Occipital lobe (tissue), 2 donors: ENCODE data around the gene KCND3. TPM values are rescaled to one million over a fixed set of nuclear protein-coding genes. Genes with fewer than 3 reads are reported as not detected.
A peak's percentile ranks its signal among the peaks of the same experiment; 100 is the strongest.

Source experiments
- DNase-seq: peaks from one replicate; lab custom pipeline; 2025; lab: John Stamatoyannopoulos, UW
- total RNA-seq: library from RNA; depleted of rRNA; stranded (reverse); fragments of >200 nt; gene quantifications from one replicate; pipeline ENCODE4 v1.2.3, GENCODE V29; 2014

The KCND3 gene
- total RNA-seq, 1 donor from 2014 or later: 12.6 TPM

DNA sequence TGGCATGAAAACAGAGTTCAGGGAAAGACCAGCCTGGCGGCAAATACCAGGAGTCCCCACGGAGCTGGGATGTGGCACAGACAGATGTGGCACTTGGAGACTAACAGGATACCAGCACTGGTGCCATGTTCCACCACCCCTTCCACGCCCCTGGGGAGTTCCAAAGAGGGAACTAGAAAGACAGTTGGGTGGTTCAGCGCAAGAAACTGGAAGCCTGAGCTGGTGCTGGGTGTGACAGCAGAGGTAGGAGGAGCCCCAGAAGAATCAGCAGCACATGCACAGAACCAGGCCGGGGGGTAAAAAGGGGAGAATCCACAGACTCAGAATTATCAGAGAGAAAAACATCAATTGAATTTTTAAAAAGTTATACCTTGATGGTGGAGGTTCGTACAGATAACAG lies 211.4 kb downstream of the KCND3 start:
- DNase-seq: no peak

DNA sequence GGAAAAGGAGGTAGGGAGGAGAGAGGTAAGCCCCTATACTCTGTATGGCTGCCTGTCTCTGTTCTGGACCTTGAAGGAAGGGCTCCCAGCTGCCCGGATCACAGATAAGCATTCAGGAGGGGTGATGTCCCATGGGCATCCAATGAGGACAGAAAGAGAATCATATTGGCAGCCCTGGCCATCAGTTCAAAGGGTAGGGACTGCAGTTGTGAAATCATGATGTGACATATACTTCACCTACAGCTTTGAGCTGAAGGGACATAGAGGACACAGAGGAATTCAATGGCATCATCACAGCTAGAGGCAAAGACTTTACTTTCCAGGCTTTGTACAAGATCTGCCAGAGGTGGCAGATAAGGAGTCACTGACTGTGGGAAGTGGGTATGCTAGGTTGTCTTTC lies 212.2 kb downstream of the KCND3 start:
- DNase-seq: no peak

DNA sequence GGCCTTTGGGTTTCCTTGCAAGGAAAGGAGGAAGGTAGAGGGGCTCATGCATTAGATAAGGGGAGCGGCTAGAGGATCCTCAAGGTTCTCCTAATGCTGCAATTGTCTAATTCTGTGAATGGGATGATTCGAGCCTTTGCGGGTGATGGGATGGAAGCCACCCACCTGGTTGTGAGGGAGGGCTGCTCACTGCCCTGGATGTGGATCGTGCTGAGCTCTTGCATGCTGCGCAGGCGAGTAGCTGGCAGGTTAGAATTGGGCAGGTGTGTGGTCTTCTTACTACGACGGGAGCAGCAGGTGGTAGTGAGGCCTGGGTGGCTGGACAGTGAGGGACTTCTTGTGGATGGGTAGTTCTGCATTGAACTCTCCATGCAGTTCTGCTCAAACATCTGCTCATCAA lies 212.6 kb downstream of the KCND3 start:
- DNase-seq: no peak

- no peak for DNase-seq
Observed at GRCh38 chr1:111776391-111776790, 213.1 kb downstream of the KCND3 start.

DNA sequence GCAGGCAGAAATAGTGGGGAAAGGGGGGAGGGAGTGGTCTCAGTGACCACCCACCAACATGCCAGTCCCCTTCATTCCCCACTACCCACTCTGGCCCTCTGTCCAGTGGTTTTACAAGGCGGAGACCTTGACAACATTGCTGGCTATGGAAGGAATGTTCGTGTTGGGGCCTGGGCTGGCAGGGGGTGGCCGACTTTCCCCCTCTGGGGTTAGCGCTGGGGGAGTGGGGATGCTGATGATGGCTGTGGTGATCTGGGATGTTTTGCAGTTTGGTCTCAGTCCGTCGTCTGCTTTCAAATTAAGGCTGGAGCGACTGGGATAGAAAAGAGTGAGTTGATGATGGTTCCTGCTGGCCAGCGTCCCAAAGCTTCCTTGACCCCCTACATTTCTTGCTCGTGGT lies 213.5 kb downstream of the KCND3 start:
- DNase-seq: no peak

- DNase-seq: no peak
Observed at GRCh38 chr1:111770916-111771315, 218.6 kb downstream of the KCND3 start.

DNA sequence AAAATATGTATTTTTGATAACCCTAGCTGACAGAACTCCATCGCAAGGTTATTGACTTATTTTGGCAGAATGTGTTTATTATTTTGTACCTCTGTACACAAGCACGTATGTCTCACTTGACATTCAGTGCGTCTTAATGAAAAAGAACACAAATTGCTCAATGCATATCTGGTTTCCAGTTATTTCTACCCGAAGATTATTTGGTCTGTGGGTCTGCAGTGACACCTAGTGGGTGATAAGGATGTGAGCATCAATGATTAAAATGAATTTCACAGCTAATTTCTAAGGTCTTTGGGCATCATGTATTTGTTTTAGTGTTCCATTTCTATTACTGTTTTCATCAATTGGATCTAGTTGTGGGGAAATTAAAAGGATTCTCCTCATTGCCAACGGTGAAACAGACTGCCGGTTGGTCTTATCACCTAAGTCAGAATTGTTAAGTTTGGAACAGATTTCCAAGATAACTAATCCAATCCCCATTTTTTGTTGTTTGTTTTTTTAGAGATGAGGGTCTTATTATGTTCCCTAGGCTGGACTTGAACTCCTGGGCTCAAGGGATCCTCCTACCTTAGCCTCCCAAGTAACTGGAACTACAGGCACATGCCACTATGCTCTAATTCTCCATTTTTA lies 219.8 kb downstream of the KCND3 start:
- DNase-seq: no peak

DNA sequence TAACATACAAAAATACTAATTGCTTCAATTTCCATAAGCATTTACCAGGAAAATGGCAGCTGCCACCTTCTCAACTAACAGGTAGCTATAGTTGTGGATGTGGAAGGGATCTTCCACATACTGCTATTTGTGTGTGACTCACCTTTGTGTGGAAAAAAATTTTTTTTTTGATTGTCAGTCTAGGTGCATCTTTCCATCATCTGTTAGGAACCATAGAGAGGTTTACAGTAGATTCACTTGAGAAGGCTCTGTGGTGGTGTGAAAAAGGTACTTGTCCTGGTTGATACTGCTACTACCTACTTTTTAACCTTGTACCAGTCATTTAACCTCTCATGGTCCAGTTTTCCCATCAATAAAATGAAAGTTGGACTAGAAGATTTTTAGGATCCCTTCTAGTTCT lies 220.8 kb downstream of the KCND3 start:
- no peak for DNase-seq

DNA sequence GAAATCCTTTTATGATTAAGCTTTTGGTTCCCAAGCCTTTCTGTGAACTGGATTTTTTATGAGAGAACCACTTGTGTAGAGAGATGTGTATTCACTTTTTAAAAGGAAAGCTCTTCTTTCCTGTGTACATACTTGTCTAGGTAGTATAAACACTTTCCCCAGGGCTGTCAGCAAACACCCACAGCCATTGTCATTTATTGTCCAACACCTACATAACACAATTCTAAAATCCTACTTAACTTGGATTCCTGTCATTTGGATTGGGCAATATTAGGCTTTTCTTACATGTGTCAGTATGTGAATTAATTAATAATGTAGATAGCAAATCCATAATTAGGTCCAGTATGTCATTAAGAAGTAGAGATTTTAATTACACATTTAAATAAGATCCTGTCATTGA lies 221.4 kb downstream of the KCND3 start:
- DNase-seq: no peak

DNA sequence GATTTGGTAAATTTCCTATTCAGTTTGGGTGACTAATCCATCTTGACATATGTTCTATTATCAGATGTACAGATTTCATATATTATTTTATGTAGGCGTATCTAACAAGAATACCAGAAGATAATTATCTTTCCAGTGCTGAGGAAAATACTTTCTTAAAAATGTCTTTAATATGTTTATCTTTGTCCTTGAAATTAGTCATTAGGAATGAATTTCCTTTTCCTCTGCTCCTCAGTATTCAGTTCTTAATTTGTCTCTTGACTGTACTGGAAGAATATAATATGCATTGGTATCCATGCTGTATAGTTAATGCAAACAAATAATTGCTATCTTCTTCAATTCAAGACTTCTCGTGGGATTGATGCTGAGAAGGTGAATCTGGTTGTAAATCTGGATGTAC lies 227.1 kb downstream of the KCND3 start:
- DNase-seq: no peak

- DNase-seq: no peak
Observed at GRCh38 chr1:111761717-111762116, 227.8 kb downstream of the KCND3 start.

GRCh38 chr1:111758373-111758772 lies 231.1 kb downstream of the KCND3 start:
- DNase-seq: no peak

DNA sequence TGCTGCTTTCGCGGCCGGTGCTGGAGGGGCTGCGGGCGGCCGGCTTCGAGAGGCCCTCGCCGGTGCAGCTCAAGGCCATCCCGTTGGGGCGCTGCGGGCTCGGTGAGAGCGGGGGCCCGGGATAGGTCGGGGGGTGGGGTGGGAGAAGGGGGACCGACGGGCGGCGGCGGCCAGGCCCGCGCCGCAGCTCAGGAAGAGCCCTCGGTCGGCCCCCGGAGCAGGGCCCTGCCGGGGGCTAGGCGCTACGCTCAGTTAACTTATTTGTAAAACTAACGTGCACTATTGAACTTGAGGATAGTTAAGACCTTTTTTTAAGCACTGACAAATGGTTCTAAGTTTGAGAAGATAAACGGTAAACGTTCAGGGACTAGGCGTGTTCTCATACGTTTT lies 233.3 kb downstream of the KCND3 start:
- DNase-seq: no peak

GRCh38 chr1:111755331-111756123 lies 233.9 kb downstream of the KCND3 start, which contains the start of gene DDX20:
Gene DDX20 (plus strand): TSS chr1:111755901. CDS start chr1:111755925, 24 bp downstream.
- DNase-seq: peak; percentile 86

DNA sequence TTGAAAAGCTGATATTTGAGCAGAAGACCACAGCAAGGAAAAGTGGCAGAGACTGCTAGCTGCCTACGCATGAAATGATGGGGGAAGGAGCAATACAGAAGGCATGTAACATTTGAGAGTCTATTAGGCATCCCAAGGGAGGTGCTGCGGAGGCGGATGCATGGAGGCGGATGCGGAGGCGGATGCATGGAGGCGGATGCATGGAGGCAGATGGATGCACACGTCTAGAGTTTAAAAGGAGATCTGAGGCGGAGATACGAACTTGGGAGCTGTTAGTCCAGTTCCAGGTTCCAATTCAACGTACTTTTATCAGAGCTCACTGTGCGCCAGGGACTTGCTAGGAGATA lies 234.5 kb downstream of the KCND3 start:
- peak; percentile 47 for DNase-seq

DNA sequence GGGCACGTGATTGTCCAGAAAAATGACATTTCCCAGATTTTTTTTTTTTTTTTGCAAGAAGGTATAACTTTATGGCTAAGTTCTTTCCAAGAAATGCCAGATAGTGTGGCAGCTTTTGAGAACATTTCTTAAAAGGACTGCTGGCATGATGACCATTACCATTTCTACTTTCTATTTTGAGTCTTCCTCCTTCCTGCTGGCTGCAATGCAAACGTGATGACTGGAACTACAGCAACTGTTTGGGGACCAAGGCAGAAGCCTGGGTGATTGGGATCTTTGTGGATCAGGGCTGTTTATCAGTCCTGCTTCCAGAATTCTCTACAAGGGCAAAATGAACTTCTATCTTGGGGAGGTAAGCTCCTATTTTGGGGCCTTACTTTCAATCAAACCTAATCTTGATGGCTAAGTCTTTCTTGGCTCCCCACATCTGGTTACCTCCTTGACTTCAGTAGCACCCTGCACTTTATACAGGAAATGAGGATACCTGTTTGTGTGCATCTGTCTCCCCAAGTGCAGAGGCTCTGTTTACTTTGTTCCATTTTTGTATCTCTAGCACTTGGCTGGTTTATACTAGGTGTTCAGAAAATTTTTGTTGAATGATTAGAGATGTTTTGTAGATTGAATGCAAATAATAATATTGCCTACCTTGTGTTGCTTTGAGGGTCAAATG lies 237.4 kb downstream of the KCND3 start:
- no peak for DNase-seq

DNA sequence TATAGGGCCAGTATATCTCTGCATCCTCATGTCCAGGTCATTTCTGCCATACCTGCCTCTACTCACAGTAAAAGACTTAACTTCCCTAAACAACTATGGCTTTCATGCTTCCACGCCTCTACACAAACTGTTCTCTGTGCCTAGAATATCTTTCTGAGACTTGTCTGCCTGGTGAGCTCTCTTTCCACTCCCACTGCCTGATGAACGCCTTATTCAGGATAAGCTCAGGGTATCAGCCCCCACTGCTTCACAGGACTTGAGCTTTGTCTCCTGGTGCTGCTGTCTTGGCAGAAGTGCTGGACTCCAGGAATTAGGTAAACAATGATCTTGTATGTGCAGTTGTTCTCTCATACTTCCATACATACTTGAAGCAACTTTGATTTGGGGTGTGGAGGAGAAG lies 238.6 kb downstream of the KCND3 start:
- DNase-seq: no peak

- DNase-seq: no peak
Observed at GRCh38 chr1:111749628-111750027, 239.8 kb downstream of the KCND3 start.

GRCh38 chr1:111747947-111748346 lies 241.5 kb downstream of the KCND3 start:
- no peak for DNase-seq

DNA sequence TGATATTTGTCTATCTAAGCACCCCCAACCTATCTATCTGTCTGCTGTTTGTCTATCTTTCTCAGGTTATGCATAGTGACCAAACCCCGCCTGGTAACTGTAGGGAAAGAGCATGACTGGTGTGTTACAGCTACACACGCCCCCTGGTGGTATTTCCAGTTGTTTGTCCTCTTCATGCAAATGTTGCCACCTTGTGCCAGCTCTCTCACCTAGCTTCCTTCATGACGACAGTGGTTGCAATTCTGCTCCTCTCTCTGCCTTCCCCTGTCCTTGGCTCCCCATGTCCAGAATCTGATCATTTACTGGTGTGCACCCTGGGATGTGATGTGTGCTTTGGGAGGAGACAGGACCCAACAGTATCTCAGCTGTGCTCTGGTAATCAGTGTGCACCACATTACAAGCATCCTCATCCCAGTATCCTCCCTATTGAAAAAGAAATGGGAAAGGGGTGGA lies 242.2 kb downstream of the KCND3 start:
- no peak for DNase-seq

- DNase-seq: no peak
Observed at GRCh38 chr1:111746614-111746999, 242.9 kb downstream of the KCND3 start.
